Activated naive CD8-positive, alpha-beta T cell treated with anti-CD3 and anti-CD28 coated beads, Interleukin-2, amount 10 ng/mL, durations not matched to agents 7 days and 5 days (primary cell): ENCODE measurements around the gene ARHGAP26. TPM values are rescaled to one million over a fixed set of nuclear protein-coding genes. Genes with fewer than 3 reads are reported as not detected.

Experiments
- ATAC-seq: fragments of 150-1000 bp; cut with Tn5 transposase; one replicate; pipeline ENCODE4 v1.10.0; 2021; ENCODE audit warnings: low read depth, moderate library complexity
- POLR2A ChIA-PET: fragments of 350-600 bp; sonication (Branson Sonifier 250); formaldehyde crosslinking; loops from one replicate; lab custom pipeline; 2021; ENCODE audit warnings: antibody characterized with exemption; lab: Charles Lee
- DNase-seq: peaks from one replicate; pipeline ENCODE4 v3.0.0; 2021
- H3K27ac Mint-ChIP-seq: one replicate; pipeline ENCODE4 v1.8.0; 2022; ENCODE audit warnings: mild to moderate bottlenecking, mixed read lengths
- H3K27me3 Mint-ChIP-seq: one replicate; pipeline ENCODE4 v1.8.0; 2022; ENCODE audit warnings: mild to moderate bottlenecking, moderate library complexity, mixed read lengths
- H3K36me3 Mint-ChIP-seq: one replicate; pipeline ENCODE4 v1.8.0; 2021; ENCODE audit warnings: mild to moderate bottlenecking, mixed read lengths
- H3K4me1 Mint-ChIP-seq: one replicate; pipeline ENCODE4 v1.8.0; 2021; ENCODE audit warnings: mixed read lengths
- H3K4me3 Mint-ChIP-seq: one replicate; pipeline ENCODE4 v1.8.0; 2022; ENCODE audit warnings: mild to moderate bottlenecking, moderate library complexity, mixed read lengths
- H3K9me3 Mint-ChIP-seq: one replicate; pipeline ENCODE4 v1.8.0; 2021; ENCODE audit warnings: mixed read lengths
- total RNA-seq, 2 experiments: library from RNA; stranded (reverse); gene quantifications; one replicate each; pipeline ENCODE4 v1.2.3, GENCODE V29; 2021

Gene ARHGAP26
- total RNA-seq, 2 experiments from 2014 or later: 30.6 to 32.0 TPM

GRCh38 chr5:143224672-143225071 is 454.5 kb downstream of the ARHGAP26 start:
- H3K27me3 Mint-ChIP-seq: no peaks in the 10 kb centered on the region
- no peak overlapping the region for H3K4me3 Mint-ChIP-seq
- ATAC-seq (no peak), DNase-seq (no peak)
- peaks cover 23% of the 10 kb centered on the region for H3K36me3 Mint-ChIP-seq
- H3K4me1 Mint-ChIP-seq: peaks cover 42% of the 10 kb centered on the region
- H3K9me3 Mint-ChIP-seq: no peaks in the 10 kb centered on the region
- H3K27ac Mint-ChIP-seq: no peak overlapping the region
- POLR2A ChIA-PET: no interaction called here

DNA sequence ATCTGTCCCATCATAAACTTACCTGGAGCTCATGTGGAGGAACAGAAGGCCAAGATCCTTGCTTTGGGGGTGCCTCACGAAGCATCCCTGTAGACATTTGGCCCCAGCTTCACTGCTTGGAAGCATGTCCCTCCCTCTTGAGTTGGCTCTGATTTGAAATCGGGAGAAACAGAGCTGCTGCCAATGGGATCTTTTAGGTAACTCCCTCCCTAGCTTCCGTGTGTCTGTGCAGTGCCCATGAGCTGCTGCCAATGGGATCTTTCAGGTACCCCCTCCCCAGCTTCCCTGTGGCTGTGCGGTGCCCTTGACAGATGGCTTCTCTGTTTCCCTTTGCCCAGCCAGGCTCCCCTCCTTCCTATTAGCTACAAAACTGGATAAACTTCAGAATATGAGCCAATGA is 455.3 kb downstream of the ARHGAP26 start:
- no peak for ATAC-seq
- Mint-ChIP-seq H3K36me3 (peaks cover 23% of the 10 kb centered on the region), H3K27me3 (no peaks in the 10 kb centered on the region), H3K4me3 (no peak overlapping the region), H3K9me3 (no peaks in the 10 kb centered on the region), H3K4me1 (peaks cover 50% of the 10 kb centered on the region), H3K27ac (peak overlapping the region; percentile 34)
- POLR2A ChIA-PET: no interaction called here
- no peak for DNase-seq

- POLR2A ChIA-PET: no interaction called here
- DNase-seq (no peak), ATAC-seq (no peak)
- no peaks in the 10 kb centered on the region for H3K27me3 Mint-ChIP-seq
- peaks cover 17% of the 10 kb centered on the region for H3K36me3 Mint-ChIP-seq
- H3K9me3 Mint-ChIP-seq: no peaks in the 10 kb centered on the region
- peaks cover 49% of the 10 kb centered on the region for H3K4me1 Mint-ChIP-seq
- no peak overlapping the region for H3K27ac Mint-ChIP-seq
- H3K4me3 Mint-ChIP-seq: no peak overlapping the region
Observed at GRCh38 chr5:143226361-143226760, 456.2 kb downstream of the ARHGAP26 start.

DNA sequence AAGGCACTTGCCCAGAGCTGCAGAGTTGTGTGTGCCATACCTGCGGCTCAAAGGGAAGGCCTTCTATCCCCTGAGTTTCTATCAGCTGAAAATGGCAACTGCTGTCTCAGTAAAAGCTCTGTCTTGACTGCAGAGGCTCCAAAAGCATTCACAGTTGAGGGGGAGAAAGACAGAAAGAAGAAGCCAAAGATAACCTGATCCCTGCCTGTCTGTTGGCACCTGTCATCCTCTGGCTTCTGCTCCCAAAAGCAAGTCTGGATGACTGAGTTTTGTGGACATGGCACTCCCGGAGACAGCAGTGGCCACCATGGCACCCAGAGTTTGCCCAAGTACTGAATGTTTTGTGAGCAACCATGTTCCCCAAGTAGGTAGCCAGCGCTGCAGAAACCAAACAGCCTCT is 456.7 kb downstream of the ARHGAP26 start:
- no peak overlapping the region for H3K27ac Mint-ChIP-seq
- no peak overlapping the region for H3K4me3 Mint-ChIP-seq
- POLR2A ChIA-PET: no interaction called here
- no peak for ATAC-seq
- H3K4me1 Mint-ChIP-seq: peaks cover 47% of the 10 kb centered on the region
- H3K9me3 Mint-ChIP-seq: no peaks in the 10 kb centered on the region
- peaks cover 18% of the 10 kb centered on the region for H3K36me3 Mint-ChIP-seq
- H3K27me3 Mint-ChIP-seq: no peaks in the 10 kb centered on the region
- DNase-seq: no peak

DNA sequence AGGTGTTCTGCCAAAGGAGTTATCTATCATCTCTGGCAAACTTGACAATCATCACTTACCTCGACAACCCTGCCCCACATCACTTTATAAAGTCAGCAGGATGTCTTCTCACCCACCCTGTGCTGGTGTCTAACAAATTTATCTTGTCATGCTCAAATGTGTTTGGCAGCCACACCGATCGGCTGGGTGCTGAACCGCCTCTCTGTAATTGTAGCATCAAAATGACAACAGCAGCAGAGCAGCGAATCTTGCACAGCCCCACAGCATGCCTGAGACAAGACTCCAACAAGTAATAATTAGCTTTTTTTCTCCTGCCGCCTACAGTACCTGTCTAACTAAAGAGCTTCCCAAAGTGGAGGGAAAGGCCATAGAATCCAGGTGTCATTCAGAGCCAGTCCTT is 457.1 kb downstream of the ARHGAP26 start:
- Mint-ChIP-seq H3K27me3 (no peaks in the 10 kb centered on the region), H3K4me1 (peaks cover 44% of the 10 kb centered on the region), H3K27ac (no peak overlapping the region), H3K4me3 (no peak overlapping the region), H3K36me3 (peaks cover 17% of the 10 kb centered on the region), H3K9me3 (no peaks in the 10 kb centered on the region)
- DNase-seq: no peak
- ATAC-seq: no peak
- POLR2A ChIA-PET: interaction anchor here (2.4 kb wide), 1 partner anchor 8 kb away, joined by 7 read pairs; no protein-coding TSS in a partner anchor

- Mint-ChIP-seq H3K4me1 (peaks cover 29% of the 10 kb centered on the region), H3K27me3 (no peaks in the 10 kb centered on the region), H3K27ac (peak overlapping the region; percentile 87), H3K4me3 (peak overlapping the region; percentile 71), H3K36me3 (peaks cover 11% of the 10 kb centered on the region), H3K9me3 (no peaks in the 10 kb centered on the region)
- POLR2A ChIA-PET: interaction anchor here (1.5 to 2.4 kb wide), 3 partner anchors 9 to 227 kb away, joined by 6 to 9 read pairs (median 7); partner anchors contain the start of gene NR3C1
- no peak for DNase-seq
- no peak for ATAC-seq
Observed at GRCh38 chr5:143228597-143229293, 458.6 kb downstream of the ARHGAP26 start.

- Mint-ChIP-seq H3K27ac (peak overlapping the region; percentile 87), H3K36me3 (peaks cover 6% of the 10 kb centered on the region), H3K27me3 (no peaks in the 10 kb centered on the region), H3K4me3 (peak overlapping the region; percentile 71), H3K4me1 (peaks cover 29% of the 10 kb centered on the region), H3K9me3 (no peaks in the 10 kb centered on the region)
- POLR2A ChIA-PET: interaction anchor here (0.6 to 2.4 kb wide), 4 partner anchors 10 to 227 kb away, joined by 4 to 9 read pairs (median 6); partner anchors contain the start of gene NR3C1
- DNase-seq (peak; percentile 42), ATAC-seq (peak; percentile 65)
Observed at GRCh38 chr5:143229426-143229895, 459.3 kb downstream of the ARHGAP26 start.

- Mint-ChIP-seq H3K27me3 (no peaks in the 10 kb centered on the region), H3K27ac (peak overlapping the region; percentile 87), H3K36me3 (peaks cover 4% of the 10 kb centered on the region), H3K9me3 (no peaks in the 10 kb centered on the region), H3K4me3 (peak overlapping the region; percentile 71), H3K4me1 (peaks cover 29% of the 10 kb centered on the region)
- POLR2A ChIA-PET: interaction anchor here (1.5 to 2.3 kb wide), 2 partner anchors 174 to 228 kb away, joined by 6 to 9 read pairs; partner anchors contain the start of gene NR3C1
- peak; percentile 39 for DNase-seq
- peak; percentile 93 for ATAC-seq
Observed at GRCh38 chr5:143229896-143230675, 459.9 kb downstream of the ARHGAP26 start.

DNA sequence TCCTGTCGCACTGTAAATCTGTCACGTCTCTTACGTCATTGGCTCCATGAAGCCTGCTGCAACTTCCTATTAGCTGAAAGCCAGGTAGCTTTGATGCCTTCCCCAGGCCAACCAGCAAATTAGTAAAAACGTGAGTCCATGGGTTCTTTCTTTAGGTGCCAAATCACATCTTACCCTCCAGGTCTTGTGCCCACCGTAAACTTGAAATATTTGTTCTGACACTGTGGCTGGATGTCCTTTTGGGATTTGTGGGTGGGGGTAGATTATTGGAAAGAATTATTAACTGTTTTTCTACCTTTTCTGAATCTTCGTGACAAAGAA is 460.5 kb downstream of the ARHGAP26 start:
- POLR2A ChIA-PET: interaction anchor here (2.3 kb wide), 1 partner anchor 173 kb away, joined by 9 read pairs; the partner anchor contains the start of gene NR3C1
- peaks cover 4% of the 10 kb centered on the region for H3K36me3 Mint-ChIP-seq
- H3K27me3 Mint-ChIP-seq: no peaks in the 10 kb centered on the region
- H3K27ac Mint-ChIP-seq: peak overlapping the region; percentile 87
- H3K4me3 Mint-ChIP-seq: no peak overlapping the region
- no peaks in the 10 kb centered on the region for H3K9me3 Mint-ChIP-seq
- H3K4me1 Mint-ChIP-seq: peaks cover 29% of the 10 kb centered on the region
- no peak for DNase-seq
- no peak for ATAC-seq

DNA sequence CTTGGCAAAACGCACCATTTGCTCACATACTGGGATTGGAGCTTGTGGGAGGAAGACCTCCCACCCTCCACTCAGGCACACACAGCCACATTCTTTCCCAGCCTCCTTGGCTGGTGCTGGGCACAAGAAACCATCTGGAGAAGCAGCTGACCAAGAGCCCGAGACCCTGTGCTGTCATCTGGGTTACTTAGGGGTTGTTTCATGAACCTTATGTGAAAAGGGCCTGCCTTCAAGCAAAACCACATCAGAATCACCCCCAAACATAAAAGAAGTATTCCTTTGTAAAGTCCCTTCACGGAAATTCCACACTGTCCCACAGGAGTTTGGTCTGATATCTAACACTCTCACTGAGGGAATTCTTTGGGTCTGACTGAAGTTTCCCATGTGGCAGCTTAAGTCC is 461.2 kb downstream of the ARHGAP26 start:
- Mint-ChIP-seq H3K4me3 (no peak overlapping the region), H3K4me1 (peaks cover 29% of the 10 kb centered on the region), H3K9me3 (no peaks in the 10 kb centered on the region), H3K36me3 (peaks cover 4% of the 10 kb centered on the region), H3K27ac (peak overlapping the region; percentile 12), H3K27me3 (no peaks in the 10 kb centered on the region)
- no peak for DNase-seq
- no peak for ATAC-seq
- POLR2A ChIA-PET: no interaction called here

DNA sequence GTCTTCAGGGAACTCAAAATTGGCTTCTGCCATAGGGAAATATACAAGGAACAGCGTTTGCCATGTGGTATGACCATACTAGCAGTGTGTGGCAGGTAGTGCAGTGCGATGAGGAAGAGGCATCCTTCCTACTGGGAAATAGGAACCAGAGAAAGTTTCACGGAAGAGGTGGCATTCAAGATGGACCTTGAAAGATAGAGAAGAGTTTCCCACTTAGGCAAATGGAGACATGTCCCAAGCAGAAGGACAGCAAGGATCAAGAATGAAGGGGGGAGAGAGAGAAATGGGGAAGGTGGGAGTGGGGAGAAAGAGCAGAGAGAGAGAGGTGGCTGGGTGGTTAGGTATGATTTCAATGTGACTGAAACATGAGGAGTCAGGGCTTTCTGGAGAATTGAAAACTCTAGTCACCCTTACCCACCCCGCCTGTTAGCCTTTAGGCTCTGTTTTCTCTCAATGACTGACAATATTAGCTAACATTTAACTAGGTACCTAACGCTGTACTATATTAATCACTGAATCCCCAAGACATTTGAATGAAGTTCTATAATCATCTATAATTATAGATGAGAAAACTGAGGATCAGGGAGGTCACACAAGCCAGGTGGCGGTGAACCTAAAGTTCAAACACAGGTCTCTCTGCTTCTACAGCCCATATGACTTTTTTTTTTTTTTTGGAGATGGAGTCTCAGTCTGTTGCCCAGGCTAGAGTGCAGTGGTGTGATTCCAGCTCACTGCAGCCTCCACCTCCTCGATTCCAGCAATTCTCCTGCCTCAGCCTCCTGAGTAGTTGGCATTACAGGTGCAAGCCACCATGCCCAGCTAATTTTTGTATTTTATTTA is 462.0 kb downstream of the ARHGAP26 start:
- DNase-seq (no peak), ATAC-seq (no peak)
- H3K4me1 Mint-ChIP-seq: peaks cover 29% of the 10 kb centered on the region
- no peaks in the 10 kb centered on the region for H3K27me3 Mint-ChIP-seq
- H3K4me3 Mint-ChIP-seq: no peak overlapping the region
- H3K36me3 Mint-ChIP-seq: peaks cover 4% of the 10 kb centered on the region
- peak overlapping the region; percentile 12 for H3K27ac Mint-ChIP-seq
- POLR2A ChIA-PET: no interaction called here
- no peaks in the 10 kb centered on the region for H3K9me3 Mint-ChIP-seq

DNA sequence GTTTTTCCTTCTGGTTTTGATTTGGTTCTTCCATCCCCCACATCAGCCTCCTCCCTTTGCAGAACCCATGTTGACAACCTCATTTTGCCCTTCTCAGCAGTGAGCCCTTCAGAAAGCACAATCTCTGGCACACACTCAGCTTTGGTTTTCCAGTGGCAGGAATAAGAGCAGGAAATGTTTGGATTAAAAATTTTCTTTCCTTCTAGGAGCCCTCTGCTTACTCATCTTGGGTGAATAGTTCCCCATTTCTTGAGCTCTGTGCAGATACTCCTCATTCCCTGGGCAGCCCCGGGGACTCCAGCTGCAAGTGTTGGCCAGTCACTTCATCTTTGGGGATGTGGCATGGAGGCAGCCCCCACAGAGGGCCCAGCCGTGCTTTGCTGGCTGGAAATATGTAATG is 462.9 kb downstream of the ARHGAP26 start:
- no peak for DNase-seq
- POLR2A ChIA-PET: no interaction called here

More for the DNA sequence above, 462.9 kb downstream of the ARHGAP26 start:
- Mint-ChIP-seq H3K36me3 (peaks cover 2% of the 10 kb centered on the region), H3K27me3 (no peaks in the 10 kb centered on the region), H3K4me1 (peaks cover 29% of the 10 kb centered on the region), H3K9me3 (peaks cover 2% of the 10 kb centered on the region), H3K4me3 (no peak overlapping the region), H3K27ac (no peak overlapping the region)
- ATAC-seq: no peak
